ENCODE results near the gene LY6G6C.

LY6G6C gene

DNA sequence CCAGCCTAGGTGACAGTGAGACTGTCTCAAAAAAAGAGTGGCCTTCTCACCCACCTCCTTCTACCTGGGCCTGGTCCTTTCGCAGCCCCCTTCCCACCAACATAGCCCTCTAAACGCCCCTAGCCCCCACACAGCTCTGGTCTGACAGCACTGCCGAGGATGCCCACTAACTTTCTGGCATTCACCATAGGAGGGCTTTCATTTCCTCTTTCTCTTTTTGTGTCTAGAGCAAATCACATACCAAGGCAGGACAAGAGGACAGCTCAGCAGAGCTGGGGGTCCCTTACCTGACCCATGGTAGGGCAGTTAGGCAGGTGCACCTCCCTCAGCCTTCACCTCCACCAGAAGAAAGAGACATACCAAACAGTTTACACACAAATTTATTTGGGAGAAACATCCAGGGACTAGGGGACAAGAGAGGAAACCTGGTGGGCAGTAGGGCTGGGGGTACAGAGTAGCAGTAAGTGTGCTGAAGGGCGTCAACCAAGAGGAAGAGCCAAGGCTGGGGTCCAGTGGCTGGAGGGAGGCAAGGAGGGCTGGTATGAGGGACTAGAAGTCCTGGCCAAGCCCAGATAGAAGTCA lies 45.1 kb downstream of the LY6G6C start:
- CTCF ChIA-PET = no interaction called here
- Histone ChIP-seq H3K27ac (ENCODE audit: extremely low read depth, low read depth, low read length) (no peak overlapping the region), H3K4me3 (ENCODE audit: low read depth, low read length) (no peak overlapping the region), H3K4me1 (ENCODE audit: control insufficient read depth, insufficient read depth, low read length) (no peaks in the 10 kb centered on the region; the same call in 1 of the 2 replicates), H3K36me3 (ENCODE audit: control insufficient read depth in 2 of 2, insufficient read depth in 1 of 2, low read length in 2 of 2) (peaks cover 13 to 23% of the 10 kb centered on the region in 2 experiments), H3K9me3 (ENCODE audit: control insufficient read depth, insufficient read depth, low read depth, low read length) (no peaks in the 10 kb centered on the region)
- POLR2A ChIA-PET = interaction anchor here (0.6 to 1.7 kb wide), 2 partner anchors 11 to 16 kb away, joined by 3 to 9 read pairs; partner anchors contain the start of genes C6orf47, CSNK2B and GPANK1
- TF ChIP-seq ZNF830 (tag by site-specific recombination; IDR thresholded peaks at IDR 0.05; ENCODE audit: low read depth) (no peak), ZNF19 (tag by site-specific recombination; IDR thresholded peaks at IDR 0.05; ENCODE audit: low read depth) (no peak), ZNF555 (tag by site-specific recombination; conservative IDR thresholded peaks at IDR 0.05) (no peak), GFI1B (tag by site-specific recombination; IDR thresholded peaks at IDR 0.05) (no peak)

DNA sequence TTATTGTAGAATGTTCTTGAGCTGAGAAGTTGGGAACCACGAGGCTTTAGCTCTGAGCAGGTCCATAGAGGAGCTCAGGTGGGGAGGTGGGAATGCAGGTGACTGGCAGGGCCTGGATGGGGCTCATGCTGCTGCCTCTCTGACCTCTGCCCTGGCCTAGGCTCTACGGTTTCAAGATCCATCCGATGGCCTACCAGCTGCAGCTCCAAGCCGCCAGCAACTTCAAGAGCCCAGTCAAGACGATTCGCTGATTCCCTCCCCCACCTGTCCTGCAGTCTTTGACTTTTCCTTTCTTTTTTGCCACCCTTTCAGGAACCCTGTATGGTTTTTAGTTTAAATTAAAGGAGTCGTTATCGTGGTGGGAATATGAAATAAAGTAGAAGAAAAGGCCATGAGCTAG lies 51.9 kb downstream of the LY6G6C start, which contains the start of gene LY6G5B:
TSS of gene LY6G5B (plus strand) at position 301 of the 400 bp plus-strand sequence. CDS start 975 bp downstream, outside the sequence.
- Histone ChIP-seq H3K4me3 (ENCODE audit: low read depth, low read length) (no peak within 1 kb of the TSS), H3K4me1 (ENCODE audit: control insufficient read depth, insufficient read depth, low read length) (no peaks in the 10 kb centered on the region), H3K9me3 (ENCODE audit: control insufficient read depth, insufficient read depth, low read depth, low read length) (no peaks in the 10 kb centered on the region), H3K27ac (ENCODE audit: extremely low read depth, low read depth, low read length) (no peak within 1 kb of the TSS), H3K36me3 (ENCODE audit: control insufficient read depth in 2 of 2, insufficient read depth in 1 of 2, low read length in 2 of 2) (peaks cover 48 to 71% of the 10 kb centered on the region in 2 experiments)
- POLR2A ChIA-PET = interaction anchor here (0.9 to 1.1 kb wide), 2 partner anchors 9 to 445 kb away, joined by 3 to 9 read pairs; partner anchors contain the start of gene C6orf47
- CTCF ChIA-PET = interaction anchor here (1.1 kb wide), 1 partner anchor 21 kb away, joined by 3 read pairs; no protein-coding TSS in a partner anchor
- TF ChIP-seq ZNF521 (tag by site-specific recombination; IDR thresholded peaks at IDR 0.05) (no peak), ZNF266 (tag by site-specific recombination; IDR thresholded peaks at IDR 0.05; ENCODE audit: low read depth) (no peak), ZBTB48 (tag by site-specific recombination; IDR thresholded peaks at IDR 0.05) (no peak), ZNF639 (tag by site-specific recombination; IDR thresholded peaks at IDR 0.05) (no peak), YY2 (tag by site-specific recombination; IDR thresholded peaks at IDR 0.05) (no peak), ZNF510 (tag by site-specific recombination; IDR thresholded peaks at IDR 0.05; ENCODE audit: insufficient replicate concordance) (no peak), HOXD13 (CRISPR knock-in tag; IDR thresholded peaks at IDR 0.05; ENCODE audit: borderline replicate concordance) (no peak), SCRT1 (tag by site-specific recombination; IDR thresholded peaks at IDR 0.05; ENCODE audit: borderline replicate concordance) (no peak), KLF10 (tag by site-specific recombination; IDR thresholded peaks at IDR 0.05) (no peak), FEZF1 (tag by site-specific recombination; IDR thresholded peaks at IDR 0.05) (no peak), ZNF211 (tag by site-specific recombination; IDR thresholded peaks at IDR 0.05; ENCODE audit: low read depth) (no peak), ZNF747 (tag by site-specific recombination; IDR thresholded peaks at IDR 0.05) (no peak), ZNF776 (tag by site-specific recombination; IDR thresholded peaks at IDR 0.05; ENCODE audit: borderline replicate concordance) (no peak), SP7 (tag by site-specific recombination; IDR thresholded peaks at IDR 0.05) (no peak), HOXA7 (CRISPR knock-in tag; IDR thresholded peaks at IDR 0.05; ENCODE audit: borderline replicate concordance) (no peak), SP3 (tag by site-specific recombination; IDR thresholded peaks at IDR 0.05) (no peak), ZBTB8A (tag by site-specific recombination; IDR thresholded peaks at IDR 0.05) (no peak)
- TF ChIP-seq, protein P1, sequence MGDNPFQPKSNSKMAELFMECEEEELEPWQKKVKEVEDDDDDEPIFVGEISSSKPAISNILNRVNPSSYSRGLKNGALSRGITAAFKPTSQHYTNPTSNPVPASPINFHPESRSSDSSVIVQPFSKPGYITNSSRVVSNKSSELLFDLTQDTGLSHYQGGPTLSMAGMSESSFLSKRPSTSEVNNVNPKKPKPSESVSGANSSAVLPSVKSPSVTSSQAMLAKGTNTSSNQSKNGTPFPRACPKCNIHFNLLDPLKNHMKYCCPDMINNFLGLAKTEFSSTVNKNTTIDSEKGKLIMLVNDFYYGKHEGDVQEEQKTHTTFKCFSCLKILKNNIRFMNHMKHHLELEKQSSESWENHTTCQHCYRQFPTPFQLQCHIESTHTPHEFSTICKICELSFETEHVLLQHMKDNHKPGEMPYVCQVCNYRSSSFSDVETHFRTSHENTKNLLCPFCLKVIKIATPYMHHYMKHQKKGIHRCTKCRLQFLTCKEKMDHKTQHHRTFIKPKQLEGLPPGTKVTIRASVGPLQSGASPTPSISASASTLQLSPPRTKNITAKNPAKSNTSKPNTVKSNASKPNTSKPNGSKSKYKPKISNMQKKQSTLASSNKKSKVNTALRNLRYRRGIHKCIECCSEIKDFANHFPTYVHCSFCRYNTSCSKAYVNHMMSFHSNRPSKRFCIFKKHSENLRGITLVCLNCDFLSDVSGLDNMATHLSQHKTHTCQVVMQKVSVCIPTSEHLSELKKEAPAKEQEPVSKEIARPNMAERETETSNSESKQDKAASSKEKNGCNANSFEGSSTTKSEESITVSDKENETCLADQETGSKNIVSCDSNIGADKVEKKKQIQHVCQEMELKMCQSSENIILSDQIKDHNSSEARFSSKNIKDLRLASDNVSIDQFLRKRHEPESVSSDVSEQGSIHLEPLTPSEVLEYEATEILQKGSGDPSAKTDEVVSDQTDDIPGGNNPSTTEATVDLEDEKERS (tag by site-specific recombination; IDR thresholded peaks at IDR 0.05) = no peak
